Activated gamma-delta T cell treated with Interleukin-2 at 50 U/mL for 16 hours (primary cell): ENCODE results near the gene NSFL1C.
"Not testable (repeated sequence)": the region's sequence is repeated elsewhere in the genome, so short reads cannot be mapped to it uniquely, and the experiment has no call there.

Experiments used
- DNase-seq: peaks from one replicate; pipeline ENCODE4 v3.0.0-alpha.2; 2020

NSFL1C gene

DNA sequence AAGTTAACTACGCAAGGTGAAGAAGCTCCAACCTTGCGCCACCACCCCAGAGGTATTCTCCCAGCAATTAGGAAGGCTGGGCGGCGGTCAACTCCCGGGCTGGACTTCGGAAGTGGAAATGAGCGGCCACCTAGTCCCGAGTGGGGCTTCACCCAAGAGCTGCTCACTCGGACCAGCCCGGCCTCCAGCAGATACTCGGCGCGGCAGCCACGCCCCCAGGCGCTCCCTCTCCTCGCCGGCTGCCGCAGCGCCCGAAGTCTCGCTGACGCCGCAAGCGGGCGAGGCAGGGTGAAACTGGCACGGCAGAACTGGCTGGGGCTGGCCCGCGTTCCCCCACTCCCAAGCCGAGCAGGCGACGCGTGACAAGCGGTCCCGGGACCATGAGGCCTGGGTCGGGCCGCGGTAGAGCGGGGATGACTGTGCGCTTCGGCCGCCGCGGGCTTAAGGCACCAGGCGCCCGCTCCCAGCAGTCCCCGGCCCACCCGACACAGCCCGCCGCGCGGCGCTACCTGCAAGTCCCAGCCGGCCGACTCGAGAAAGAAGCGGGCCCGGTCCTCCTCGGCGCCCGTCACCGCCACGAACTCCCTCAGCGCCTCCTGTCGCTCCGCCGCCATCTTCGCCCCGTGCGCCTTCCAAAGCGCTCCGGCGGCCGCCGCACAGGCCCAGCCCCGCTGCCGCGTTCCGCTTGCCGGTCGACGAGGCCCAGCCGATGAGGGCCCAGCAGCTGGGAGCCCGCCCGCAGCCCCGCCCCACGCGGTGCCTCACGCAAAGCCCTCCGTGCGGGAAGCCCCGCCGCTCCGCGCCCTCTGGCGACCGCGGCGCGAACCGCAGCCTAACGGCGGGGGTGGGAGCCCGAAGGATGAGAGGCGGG, at the start of gene NSFL1C:
Gene NSFL1C, minus strand, starts transcription at position 639 of the 871 bp plus-strand sequence. Its CDS starts 25 bp downstream, at position 614.
- peak; percentile 97 for DNase-seq

- no peak for DNase-seq
These were observed 47.2 kb upstream of the NSFL1C start for GRCh38 chr20:1513801-1514200.

- peak; percentile 24 for DNase-seq
These were observed 42.6 kb upstream of the NSFL1C start for GRCh38 chr20:1509237-1509636.

GRCh38 chr20:1508574-1508973, 41.9 kb upstream of the NSFL1C start:
- DNase-seq: no peak

DNA sequence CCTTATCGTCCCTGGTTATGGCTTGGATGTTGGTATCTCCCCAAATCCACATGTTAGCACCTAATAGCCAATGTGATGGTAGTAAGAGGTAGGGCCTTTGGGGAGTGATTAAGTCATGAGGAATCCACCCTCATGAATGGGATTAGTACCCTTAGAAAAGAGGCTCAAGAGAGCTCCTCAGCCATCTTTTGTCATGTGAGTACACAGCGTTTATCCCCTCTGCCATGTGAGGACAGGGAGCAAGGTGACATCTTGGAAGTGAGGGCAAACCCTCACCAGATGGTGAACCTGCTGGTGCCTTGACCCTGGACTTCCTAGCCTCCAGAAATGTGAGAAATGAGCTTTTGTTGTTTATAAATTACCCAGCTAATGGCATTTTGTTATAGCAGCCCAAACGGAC, 40.6 kb upstream of the NSFL1C start:
- no peak for DNase-seq

DNA sequence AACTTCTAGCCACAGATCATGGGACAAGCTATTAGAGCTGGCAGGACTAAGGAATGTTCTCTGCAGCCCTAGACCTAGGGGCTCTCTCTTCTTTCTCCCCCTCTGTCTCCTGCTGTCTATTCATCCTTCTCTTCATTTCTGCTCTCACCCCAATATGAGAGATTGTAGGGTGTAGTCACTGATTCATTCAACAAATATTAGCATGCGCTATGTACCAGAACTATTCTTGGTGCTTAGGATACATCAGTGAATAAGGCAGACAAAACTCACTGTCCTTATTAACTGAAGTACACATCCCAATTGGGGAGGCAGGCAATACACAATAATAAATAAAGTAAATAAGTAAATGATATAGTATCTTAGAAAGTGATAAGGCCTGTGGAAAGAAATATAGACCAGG, 39.2 kb upstream of the NSFL1C start:
- no peak for DNase-seq

GRCh38 chr20:1505361-1505760, 38.7 kb upstream of the NSFL1C start:
- no peak for DNase-seq

- DNase-seq: peak; percentile 68
These were observed 37.0 kb upstream of the NSFL1C start for GRCh38 chr20:1503564-1504227.

- no peak for DNase-seq
These were observed 33.8 kb upstream of the NSFL1C start for GRCh38 chr20:1500496-1500895.

GRCh38 chr20:1499528-1500420, 33.1 kb upstream of the NSFL1C start:
- no peak for DNase-seq

- not testable (repeated sequence) for DNase-seq
These were observed 30.7 kb upstream of the NSFL1C start for GRCh38 chr20:1497371-1497770.

DNA sequence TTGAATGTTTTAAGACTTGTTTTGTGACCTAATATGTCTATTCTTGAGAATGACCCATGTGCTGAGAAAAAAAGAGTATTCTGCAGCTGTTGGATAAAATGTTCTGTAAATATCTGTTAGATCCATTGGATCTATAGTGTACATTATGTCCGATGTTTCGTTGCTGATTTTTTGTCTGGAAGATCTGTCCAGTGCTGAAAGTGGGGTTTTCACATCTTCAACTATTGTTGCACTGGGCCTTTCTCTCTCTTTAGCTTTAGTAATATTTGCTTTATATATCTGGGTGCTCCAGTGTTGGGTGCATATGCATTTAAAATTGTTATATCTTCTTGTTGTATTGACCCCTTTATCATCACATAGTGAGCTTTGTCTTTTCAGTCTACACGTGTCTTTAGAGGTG, 30.3 kb upstream of the NSFL1C start:
- no peak for DNase-seq

DNA sequence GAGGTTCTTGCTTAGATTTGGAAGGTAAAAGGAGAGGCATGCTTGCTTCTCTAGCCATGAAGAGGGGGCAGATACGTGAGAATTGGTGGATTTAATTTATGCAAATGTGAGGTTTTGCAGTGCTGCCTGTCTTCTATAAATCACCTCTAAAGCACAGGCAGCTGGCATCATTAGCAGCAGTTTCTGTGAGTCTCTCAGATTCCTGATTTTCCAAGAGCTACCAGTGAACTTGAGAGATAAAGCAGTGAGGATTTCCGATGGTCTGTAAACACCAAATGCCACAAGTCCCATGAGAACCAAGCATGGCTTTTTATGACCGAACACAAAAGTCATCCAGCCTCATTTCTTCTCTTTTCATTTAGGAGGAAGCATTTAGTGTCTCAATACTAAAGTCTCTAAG, 27.8 kb upstream of the NSFL1C start:
- DNase-seq: no peak

DNA sequence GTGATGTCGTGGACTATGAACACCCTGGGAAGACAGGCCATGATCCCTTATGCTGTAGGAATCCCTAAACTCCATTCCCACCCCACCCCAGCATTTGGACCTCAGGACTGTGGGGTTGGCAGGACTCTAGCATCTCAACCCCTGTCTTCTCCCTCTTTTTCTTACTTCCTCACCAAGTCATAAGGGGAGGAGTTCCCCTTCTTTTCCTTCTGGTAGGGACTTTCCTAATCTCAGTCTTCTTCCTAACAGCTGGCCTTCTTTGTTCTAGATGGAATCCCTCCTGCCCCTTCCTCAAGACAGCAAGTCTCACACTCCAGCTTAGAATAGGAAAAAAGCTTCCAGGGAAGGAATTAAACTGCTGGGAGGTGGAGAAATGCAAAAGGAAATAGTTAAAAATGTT, 26.9 kb upstream of the NSFL1C start:
- no peak for DNase-seq

DNA sequence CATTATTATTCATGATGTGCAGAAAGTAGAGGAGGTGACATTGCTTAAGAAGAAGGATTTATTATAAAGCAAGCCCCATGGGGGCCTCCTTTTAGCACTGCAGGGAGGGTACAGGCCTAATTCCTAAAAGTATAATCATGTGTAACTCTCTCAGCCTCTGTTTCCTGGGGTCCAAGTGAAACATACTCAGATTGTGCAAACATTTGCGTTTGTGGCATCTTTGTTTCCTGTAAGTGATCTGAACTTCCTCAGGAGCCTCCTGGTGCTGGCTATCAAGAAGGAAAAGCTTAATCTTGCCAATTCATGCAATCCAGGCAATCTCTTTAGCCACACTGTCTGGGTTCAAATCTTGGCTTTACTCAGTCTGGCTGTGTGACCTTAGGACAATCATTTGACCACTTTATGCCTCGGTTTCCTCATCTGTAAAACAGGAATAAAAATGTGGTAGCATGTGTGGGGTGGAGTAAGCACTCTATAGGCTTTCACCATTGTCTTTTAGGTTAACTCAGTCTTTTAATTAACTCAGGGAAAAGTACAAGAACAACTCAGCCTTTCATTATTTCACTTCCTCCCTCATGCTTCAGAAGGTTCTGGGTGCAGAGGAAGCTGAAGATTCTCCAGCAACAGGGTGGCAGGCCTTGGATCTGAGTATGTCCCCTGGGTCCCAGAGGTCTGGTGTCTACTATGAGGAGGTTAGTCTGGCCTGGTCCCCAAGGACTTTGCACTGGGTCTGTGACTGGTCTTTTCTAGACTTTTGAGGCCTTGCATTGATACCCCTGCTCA, 25.4 kb upstream of the NSFL1C start:
- DNase-seq: no peak

DNA sequence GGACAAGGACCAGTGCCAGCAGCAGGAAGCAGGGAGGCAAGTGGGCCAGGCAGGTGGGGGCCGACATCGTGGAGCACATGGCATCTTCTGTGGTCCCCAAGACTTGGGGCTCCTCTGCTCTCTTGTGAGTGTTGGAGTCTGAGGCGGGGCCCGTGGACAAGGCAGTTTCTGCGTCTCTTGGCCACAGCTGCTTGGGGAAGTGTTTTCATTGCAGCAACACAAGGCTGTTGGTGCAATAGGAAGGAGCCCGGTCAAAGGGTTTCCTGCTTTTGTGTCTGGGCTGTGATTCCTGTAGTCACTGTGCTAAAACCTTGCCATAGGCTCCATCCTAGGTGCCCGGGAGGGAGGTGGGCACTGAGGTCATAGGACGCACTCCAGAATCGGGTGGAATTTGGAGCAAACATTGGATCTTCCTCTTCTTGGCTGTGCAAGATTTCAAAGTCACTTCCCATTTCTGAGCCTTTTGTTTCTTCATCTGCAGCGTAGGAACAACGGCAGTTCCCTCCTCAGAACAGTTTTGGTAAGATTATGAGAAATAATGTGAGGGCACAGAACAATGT, 24.7 kb upstream of the NSFL1C start, which contains the start of gene SIRPB2:
Gene SIRPB2, minus strand, starts transcription at position 140 of the 560 bp plus-strand sequence. Its CDS starts 61 bp downstream, at position 79.
- no peak for DNase-seq

DNA sequence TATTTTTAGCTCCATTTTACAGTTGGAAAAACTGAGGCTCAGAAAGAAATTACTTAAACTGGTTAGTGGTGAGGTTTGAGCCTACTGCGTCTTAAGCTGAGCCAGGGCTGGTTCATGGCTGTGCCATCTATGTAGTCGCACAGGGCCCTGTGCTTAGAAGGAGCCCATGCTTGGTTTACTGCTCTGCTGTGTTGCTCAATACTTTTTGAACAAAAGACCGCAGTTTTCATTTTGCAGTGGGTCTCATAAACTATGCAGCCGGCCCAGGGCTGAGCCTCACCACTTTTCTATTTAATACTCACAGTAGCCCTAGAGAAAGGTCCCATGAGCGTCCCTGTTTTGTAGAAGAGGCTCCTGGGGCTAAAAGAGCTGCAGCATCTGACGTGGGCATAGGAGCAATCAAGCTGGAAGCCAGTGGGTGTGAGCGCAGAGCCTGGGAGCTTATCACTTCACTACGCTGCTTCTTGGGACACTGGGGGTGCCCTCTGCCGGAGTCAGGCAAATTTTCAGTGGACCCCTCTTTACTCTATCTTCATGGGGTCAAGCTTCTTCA, 24.1 kb upstream of the NSFL1C start:
- DNase-seq: no peak

GRCh38 chr20:1489764-1490436, 23.3 kb upstream of the NSFL1C start:
- DNase-seq: no peak

- DNase-seq: no peak
These were observed 22.7 kb upstream of the NSFL1C start for GRCh38 chr20:1489325-1489724.

- DNase-seq: no peak
These were observed 19.9 kb upstream of the NSFL1C start for GRCh38 chr20:1486566-1486965.
